ENCODE measurements around the gene MGAT5.
A peak's percentile ranks its signal among the peaks of the same experiment; 100 is the strongest.

Gene MGAT5

GRCh38 chr2:134259994-134260393, 6.1 kb downstream of the MGAT5 start:
- Mint-ChIP-seq H3K27me3 (no peaks in the 10 kb centered on the region), H3K4me3 (peak overlapping the region; percentile 51), H3K9me3 (no peaks in the 10 kb centered on the region), H3K27ac (ENCODE audit: low read depth) (peak overlapping the region; percentile 76), H3K4me1 (peaks cover 63% of the 10 kb centered on the region), H3K36me3 (ENCODE audit: insufficient read depth) (peaks cover 18% of the 10 kb centered on the region)
- no peak for ATAC-seq (replicated peaks; ENCODE audit: extremely low read depth, poor library complexity, severe bottlenecking)
- DNase-seq (ENCODE audit: low spot score in 2 of 2), result no peak

GRCh38 chr2:134260713-134261112, 6.8 kb downstream of the MGAT5 start:
- no peak for ATAC-seq (replicated peaks; ENCODE audit: extremely low read depth, poor library complexity, severe bottlenecking)
- Mint-ChIP-seq H3K27ac (ENCODE audit: low read depth) (no peak overlapping the region), H3K4me1 (peaks cover 58% of the 10 kb centered on the region), H3K4me3 (no peak overlapping the region), H3K36me3 (ENCODE audit: insufficient read depth) (peaks cover 15% of the 10 kb centered on the region), H3K9me3 (no peaks in the 10 kb centered on the region), H3K27me3 (no peaks in the 10 kb centered on the region)
- DNase-seq (ENCODE audit: low spot score in 2 of 2), result no peak

DNA sequence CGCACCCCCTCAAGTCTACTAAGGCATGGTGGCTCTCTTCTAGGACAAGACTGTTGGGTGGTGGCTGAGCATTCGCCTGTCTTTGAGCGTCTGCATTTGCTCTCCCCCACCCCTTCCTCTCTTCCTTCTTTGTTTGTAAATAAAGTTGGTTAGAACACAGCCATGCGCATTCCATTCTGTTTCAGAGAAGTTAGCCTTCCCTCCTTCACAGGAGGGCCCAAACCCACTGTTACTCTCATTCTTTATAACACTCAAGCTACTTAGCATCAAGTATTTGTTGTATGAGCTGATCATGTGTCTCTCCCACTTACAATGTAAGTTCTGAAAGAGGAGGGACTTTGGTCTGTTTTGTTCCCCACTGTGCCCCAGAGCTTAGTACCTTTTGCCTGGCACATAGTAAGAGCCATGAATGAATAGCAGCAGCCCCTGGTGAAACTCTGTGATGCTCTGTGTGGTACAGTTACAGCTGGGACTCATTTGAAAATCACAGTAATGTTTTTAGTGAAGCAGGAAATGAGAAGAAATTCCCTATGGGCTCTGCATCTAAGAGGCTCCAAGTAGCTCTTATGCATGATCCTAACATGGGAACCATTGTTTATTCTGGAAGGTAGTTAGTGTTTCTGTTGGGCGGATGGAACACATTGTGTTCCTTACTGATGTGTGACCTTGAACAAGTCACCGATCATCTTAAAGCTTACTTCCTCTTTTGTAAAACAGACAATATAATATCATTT, 7.7 kb downstream of the MGAT5 start:
- Mint-ChIP-seq H3K27ac (ENCODE audit: low read depth) (peak overlapping the region; percentile 3), H3K27me3 (no peaks in the 10 kb centered on the region), H3K4me1 (peaks cover 57% of the 10 kb centered on the region), H3K9me3 (no peaks in the 10 kb centered on the region), H3K36me3 (ENCODE audit: insufficient read depth) (peaks cover 15% of the 10 kb centered on the region), H3K4me3 (no peak overlapping the region)
- no peak for ATAC-seq (replicated peaks; ENCODE audit: extremely low read depth, poor library complexity, severe bottlenecking)
- no peak for DNase-seq (ENCODE audit: low spot score in 2 of 2)

- Mint-ChIP-seq H3K27me3 (no peaks in the 10 kb centered on the region), H3K36me3 (ENCODE audit: insufficient read depth) (peaks cover 18% of the 10 kb centered on the region), H3K4me1 (peaks cover 59% of the 10 kb centered on the region), H3K4me3 (no peak overlapping the region), H3K27ac (ENCODE audit: low read depth) (peak overlapping the region; percentile 19), H3K9me3 (no peaks in the 10 kb centered on the region)
- ATAC-seq (replicated peaks; ENCODE audit: extremely low read depth, poor library complexity, severe bottlenecking), result no peak
- DNase-seq (ENCODE audit: low spot score in 2 of 2), result no peak
Measured at GRCh38 chr2:134262684-134263083, 8.8 kb downstream of the MGAT5 start.

- Mint-ChIP-seq H3K4me1 (peaks cover 40% of the 10 kb centered on the region), H3K9me3 (no peaks in the 10 kb centered on the region), H3K27ac (ENCODE audit: low read depth) (no peak overlapping the region), H3K4me3 (no peak overlapping the region), H3K27me3 (no peaks in the 10 kb centered on the region), H3K36me3 (ENCODE audit: insufficient read depth) (peaks cover 15% of the 10 kb centered on the region)
- DNase-seq (ENCODE audit: low spot score in 2 of 2) (no peak), ATAC-seq (replicated peaks; ENCODE audit: extremely low read depth, poor library complexity, severe bottlenecking) (no peak)
Measured at GRCh38 chr2:134268265-134268664, 14.4 kb downstream of the MGAT5 start.

DNA sequence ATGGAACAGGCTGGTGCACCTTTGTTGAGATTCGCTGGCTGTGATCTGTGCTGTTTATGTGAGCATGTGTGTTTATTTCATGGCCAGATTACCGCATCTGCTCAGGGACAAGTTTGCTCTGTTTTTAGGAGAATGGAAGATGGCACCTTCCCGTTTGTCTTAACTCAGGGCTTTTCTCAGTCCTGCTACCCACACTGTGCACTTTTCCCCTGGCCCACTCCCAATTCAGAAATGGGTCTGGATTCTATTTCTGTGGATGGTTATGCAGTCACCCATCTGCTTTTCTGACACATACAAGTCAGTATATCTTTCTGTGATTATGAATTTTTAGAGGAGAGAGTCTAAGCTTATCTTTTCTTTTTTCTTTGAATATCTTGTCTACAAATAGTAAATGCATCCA, 15.4 kb downstream of the MGAT5 start:
- DNase-seq (ENCODE audit: low spot score in 2 of 2) (no peak), ATAC-seq (replicated peaks; ENCODE audit: extremely low read depth, poor library complexity, severe bottlenecking) (no peak)
- peaks cover 48% of the 10 kb centered on the region for H3K4me1 Mint-ChIP-seq
- no peak overlapping the region for H3K27ac Mint-ChIP-seq (ENCODE audit: low read depth)
- H3K9me3 Mint-ChIP-seq, result no peaks in the 10 kb centered on the region
- peaks cover 15% of the 10 kb centered on the region for H3K36me3 Mint-ChIP-seq (ENCODE audit: insufficient read depth)
- H3K4me3 Mint-ChIP-seq, result no peak overlapping the region
- no peaks in the 10 kb centered on the region for H3K27me3 Mint-ChIP-seq

GRCh38 chr2:134269972-134270735, 16.3 kb downstream of the MGAT5 start:
- H3K27ac Mint-ChIP-seq (ENCODE audit: low read depth), result no peak overlapping the region
- H3K36me3 Mint-ChIP-seq (ENCODE audit: insufficient read depth), result peaks cover 12% of the 10 kb centered on the region
- H3K4me3 Mint-ChIP-seq, result no peak overlapping the region
- ATAC-seq (replicated peaks; ENCODE audit: extremely low read depth, poor library complexity, severe bottlenecking) (no peak), DNase-seq (ENCODE audit: low spot score in 2 of 2) (no peak)
- H3K9me3 Mint-ChIP-seq, result no peaks in the 10 kb centered on the region
- H3K27me3 Mint-ChIP-seq, result no peaks in the 10 kb centered on the region
- H3K4me1 Mint-ChIP-seq, result peaks cover 58% of the 10 kb centered on the region

GRCh38 chr2:134271758-134272157, 17.9 kb downstream of the MGAT5 start:
- H3K4me1 Mint-ChIP-seq, result peaks cover 72% of the 10 kb centered on the region
- DNase-seq (ENCODE audit: low spot score in 2 of 2) (no peak), ATAC-seq (replicated peaks; ENCODE audit: extremely low read depth, poor library complexity, severe bottlenecking) (no peak)
- no peaks in the 10 kb centered on the region for H3K9me3 Mint-ChIP-seq
- H3K4me3 Mint-ChIP-seq, result no peak overlapping the region
- peaks cover 14% of the 10 kb centered on the region for H3K36me3 Mint-ChIP-seq (ENCODE audit: insufficient read depth)
- H3K27me3 Mint-ChIP-seq, result no peaks in the 10 kb centered on the region
- H3K27ac Mint-ChIP-seq (ENCODE audit: low read depth), result no peak overlapping the region

DNA sequence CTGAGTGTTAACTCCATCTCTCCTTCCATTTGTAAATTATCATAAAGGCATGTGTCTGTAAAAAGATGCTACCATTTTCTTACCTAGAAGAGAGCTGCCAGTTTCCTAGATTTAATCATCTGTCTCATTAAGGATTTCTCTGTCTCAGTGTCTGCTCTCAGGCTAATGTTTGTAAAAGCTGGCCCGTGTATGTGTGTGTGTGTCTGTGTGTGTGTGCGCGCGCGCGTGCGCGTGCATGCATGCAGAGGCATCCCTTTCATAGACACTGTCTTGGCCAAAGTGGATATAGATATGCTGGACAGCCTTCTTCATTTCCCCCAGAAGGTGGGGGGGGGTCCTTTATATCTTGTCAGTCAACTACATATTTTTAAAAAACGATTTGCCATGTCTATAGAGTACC, 18.9 kb downstream of the MGAT5 start:
- no peak for ATAC-seq (replicated peaks; ENCODE audit: extremely low read depth, poor library complexity, severe bottlenecking)
- no peaks in the 10 kb centered on the region for H3K27me3 Mint-ChIP-seq
- H3K4me1 Mint-ChIP-seq, result peaks cover 68% of the 10 kb centered on the region
- H3K27ac Mint-ChIP-seq (ENCODE audit: low read depth), result no peak overlapping the region
- no peak for DNase-seq (ENCODE audit: low spot score in 2 of 2)
- no peaks in the 10 kb centered on the region for H3K9me3 Mint-ChIP-seq
- peaks cover 14% of the 10 kb centered on the region for H3K36me3 Mint-ChIP-seq (ENCODE audit: insufficient read depth)
- no peak overlapping the region for H3K4me3 Mint-ChIP-seq

- no peak overlapping the region for H3K27ac Mint-ChIP-seq (ENCODE audit: low read depth)
Measured at GRCh38 chr2:134273256-134273983, 19.5 kb downstream of the MGAT5 start.

GRCh38 chr2:134274121-134274520, 20.2 kb downstream of the MGAT5 start:
- DNase-seq (ENCODE audit: low spot score in 2 of 2) (no peak), ATAC-seq (replicated peaks; ENCODE audit: extremely low read depth, poor library complexity, severe bottlenecking) (no peak)
- H3K36me3 Mint-ChIP-seq (ENCODE audit: insufficient read depth), result peaks cover 14% of the 10 kb centered on the region
- no peak overlapping the region for H3K4me3 Mint-ChIP-seq
- no peak overlapping the region for H3K27ac Mint-ChIP-seq (ENCODE audit: low read depth)
- H3K4me1 Mint-ChIP-seq, result peaks cover 67% of the 10 kb centered on the region
- H3K9me3 Mint-ChIP-seq, result no peaks in the 10 kb centered on the region
- H3K27me3 Mint-ChIP-seq, result no peaks in the 10 kb centered on the region

More at GRCh38 chr2:134273256-134273983, 19.5 kb downstream of the MGAT5 start:
- Mint-ChIP-seq H3K4me3 (no peak overlapping the region), H3K36me3 (ENCODE audit: insufficient read depth) (peaks cover 14% of the 10 kb centered on the region), H3K4me1 (peaks cover 62% of the 10 kb centered on the region), H3K9me3 (no peaks in the 10 kb centered on the region), H3K27me3 (no peaks in the 10 kb centered on the region)
- ATAC-seq (replicated peaks; ENCODE audit: extremely low read depth, poor library complexity, severe bottlenecking) (no peak), DNase-seq (ENCODE audit: low spot score in 2 of 2) (no peak)

GRCh38 chr2:134275058-134275862, 21.4 kb downstream of the MGAT5 start:
- Mint-ChIP-seq H3K36me3 (ENCODE audit: insufficient read depth) (peaks cover 10% of the 10 kb centered on the region), H3K4me3 (peak overlapping the region; percentile 54), H3K27me3 (no peaks in the 10 kb centered on the region), H3K4me1 (peaks cover 62% of the 10 kb centered on the region), H3K9me3 (no peaks in the 10 kb centered on the region), H3K27ac (ENCODE audit: low read depth) (peak overlapping the region; percentile 80)
- ATAC-seq (replicated peaks; ENCODE audit: extremely low read depth, poor library complexity, severe bottlenecking) (peak; percentile 78), DNase-seq (ENCODE audit: low spot score in 2 of 2) (no peak)
